Thoracic aorta (tissue), 2 donors: Measurements from ENCODE around the gene RNFT2. TPM values are rescaled to one million over a fixed set of nuclear protein-coding genes. Genes with fewer than 3 reads are reported as not detected.
A peak's percentile ranks its signal among the peaks of the same experiment; 100 is the strongest.

ENCODE experiments used
- ATAC-seq: fragments of 150-250 bp; one replicate; pipeline ENCODE4 v1.8.0; 2017; ENCODE audit warnings: low read depth; ENCODE audit not compliant: insufficient number of reproducible peaks, low FRiP score
- DNase-seq: peaks from one replicate; pipeline ENCODE4 v3.0.0-alpha.2; 2020; ENCODE audit warnings: low spot score
- H3K27ac ChIP-seq, 2 donors: fragments of 200-600 bp; sonication (generic); 1 replicate in 1 of 2; 2 replicates in 1 of 2; pipeline ENCODE4 v1.5.1; 2016; ENCODE audit warnings: mild to moderate bottlenecking in 2 of 2, moderate library complexity in 2 of 2
- H3K27me3 ChIP-seq: fragments of 200-600 bp; sonication (generic); replicated peaks from 2 replicates; pipeline ENCODE4 v1.6.0; 2016; ENCODE audit warnings: mild to moderate bottlenecking; ENCODE audit not compliant: insufficient read depth
- H3K36me3 ChIP-seq: fragments of 200-600 bp; sonication (generic); one replicate; pipeline ENCODE4 v1.5.1; 2016
- H3K4me1 ChIP-seq, 2 donors: fragments of 200-600 bp; sonication (generic); 1 replicate in 1 of 2; 2 replicates in 1 of 2; pipeline versions ENCODE4 v1.5.1 to v1.6.0; 2016; ENCODE audit warnings: low read depth in 2 of 2, mild to moderate bottlenecking in 1 of 2; ENCODE audit not compliant: control insufficient read depth in 1 of 2
- H3K4me3 ChIP-seq: fragments of 200-600 bp; sonication (generic); 2 replicates; pipeline ENCODE4 v1.5.1; 2016; ENCODE audit warnings: mild to moderate bottlenecking
- H3K9me3 ChIP-seq: fragments of 200-600 bp; sonication (generic); 2 replicates; pipeline ENCODE4 v1.5.1; 2016
- CTCF ChIP-seq: fragments of 200-600 bp; sonication (generic); IDR thresholded peaks from one replicate; pipeline ENCODE4 v1.5.1; 2019; ENCODE audit warnings: antibody characterized with exemption
- total RNA-seq, 2 donors: library from RNA; depleted of rRNA; stranded (reverse); fragments of >200 nt; gene quantifications; one replicate each; pipeline versions ENCODE4 v1.1.0 to v1.2.3, GENCODE V29; 2016

RNFT2 gene
- 1 to 10 TPM; 1.1 to 1.5 TPM for total RNA-seq

GRCh38 chr12:116737774-116738657, at the start of gene RNFT2, which contains the start of gene SPRING1:
RNFT2 (plus strand) TSS chr12:116738315; CDS start chr12:116740498, 2,183 bp downstream.
SPRING1 (minus strand) TSS chr12:116738069; CDS start chr12:116737900, 169 bp downstream.
- TF ChIP-seq CTCF, result no peak
- no peaks in the 10 kb centered on the region for H3K27me3 ChIP-seq
- H3K36me3 ChIP-seq, result no peaks in the 10 kb centered on the region
- peaks cover 11 to 17% of the 10 kb centered on the region in 2 donors for H3K4me1 ChIP-seq
- peak within 1 kb of the TSS; percentile 84 for H3K4me3 ChIP-seq
- no peaks in the 10 kb centered on the region for H3K9me3 ChIP-seq
- H3K27ac ChIP-seq, result no peak within 1 kb of the TSS
- DNase-seq (peak; percentile 99), ATAC-seq (peak; percentile 100)

- no peak overlapping the region for H3K4me3 ChIP-seq
- no peak overlapping the region for H3K27ac ChIP-seq
- no peak for ATAC-seq
- H3K4me1 ChIP-seq, result peaks cover 11% of the 10 kb centered on the region in 2 donors
- no peak for DNase-seq
- H3K27me3 ChIP-seq, result peaks cover 5% of the 10 kb centered on the region
- TF ChIP-seq CTCF, result no peak
- H3K36me3 ChIP-seq, result no peaks in the 10 kb centered on the region
- no peaks in the 10 kb centered on the region for H3K9me3 ChIP-seq
Observed at GRCh38 chr12:116689521-116689920, 48.6 kb upstream of the RNFT2 start.

- H3K4me3 ChIP-seq, result no peak overlapping the region
- H3K4me1 ChIP-seq, result peaks cover 11% of the 10 kb centered on the region in 2 donors
- H3K9me3 ChIP-seq, result no peaks in the 10 kb centered on the region
- H3K27me3 ChIP-seq, result peaks cover 5% of the 10 kb centered on the region
- H3K36me3 ChIP-seq, result no peaks in the 10 kb centered on the region
- DNase-seq (no peak), ATAC-seq (no peak)
- no peak overlapping the region for H3K27ac ChIP-seq
- TF ChIP-seq CTCF, result no peak
Observed at GRCh38 chr12:116689979-116690744, 48.0 kb upstream of the RNFT2 start.

- ATAC-seq, result no peak
- peaks cover 11% of the 10 kb centered on the region in 2 donors for H3K4me1 ChIP-seq
- no peak for DNase-seq
- H3K36me3 ChIP-seq, result no peaks in the 10 kb centered on the region
- no peak for TF ChIP-seq CTCF
- no peak overlapping the region for H3K27ac ChIP-seq
- H3K9me3 ChIP-seq, result no peaks in the 10 kb centered on the region
- peaks cover 5% of the 10 kb centered on the region for H3K27me3 ChIP-seq
- H3K4me3 ChIP-seq, result no peak overlapping the region
Observed at GRCh38 chr12:116691205-116691604, 46.9 kb upstream of the RNFT2 start.

GRCh38 chr12:116691636-116692035, 46.5 kb upstream of the RNFT2 start:
- Histone ChIP-seq H3K27ac (no peak overlapping the region), H3K36me3 (no peaks in the 10 kb centered on the region), H3K4me1 (peaks cover 11% of the 10 kb centered on the region in 2 donors), H3K27me3 (peaks cover 5% of the 10 kb centered on the region), H3K9me3 (no peaks in the 10 kb centered on the region), H3K4me3 (no peak overlapping the region)
- ATAC-seq, result no peak
- DNase-seq, result no peak
- no peak for TF ChIP-seq CTCF
